Parathyroid adenoma (tissue), 2 donors: ENCODE measurements around the gene PHEX.

Experiments
- H2AFZ ChIP-seq: fragments of 300-600 bp; sonication (generic); one replicate; pipeline ENCODE4 v1.7.0; 2017; ENCODE audit warnings: antibody characterized with exemption, mild to moderate bottlenecking
- H3K27ac ChIP-seq: fragments of 300-600 bp; sonication (generic); one replicate; pipeline ENCODE4 v1.7.0; 2017
- H3K27me3 ChIP-seq: fragments of 300-600 bp; sonication (generic); one replicate; pipeline ENCODE4 v1.7.0; 2017; ENCODE audit warnings: low read length; ENCODE audit not compliant: control insufficient read depth, insufficient read depth
- H3K36me3 ChIP-seq: fragments of 300-600 bp; sonication (generic); one replicate; pipeline ENCODE4 v1.7.0; 2017; ENCODE audit warnings: low read length; ENCODE audit not compliant: control insufficient read depth, insufficient read depth
- H3K4me1 ChIP-seq: fragments of 300-600 bp; sonication (generic); one replicate; pipeline ENCODE4 v1.7.0; 2017; ENCODE audit warnings: control low read depth
- H3K4me2 ChIP-seq: fragments of 300-600 bp; sonication (generic); one replicate; pipeline ENCODE4 v1.7.0; 2017; ENCODE audit warnings: low read length
- H3K4me3 ChIP-seq: fragments of 300-600 bp; sonication (generic); one replicate; pipeline ENCODE4 v1.7.0; 2017; ENCODE audit warnings: low read depth, low read length
- H3K79me2 ChIP-seq: fragments of 300-600 bp; sonication (generic); one replicate; pipeline ENCODE4 v1.7.0; 2017; ENCODE audit warnings: control low read depth
- H3K9ac ChIP-seq: fragments of 300-600 bp; sonication (generic); one replicate; pipeline ENCODE4 v1.7.0; 2017; ENCODE audit warnings: mild to moderate bottlenecking
- H3K9me3 ChIP-seq: fragments of 300-600 bp; sonication (generic); one replicate; pipeline ENCODE4 v1.7.0; 2017; ENCODE audit warnings: low read length; ENCODE audit not compliant: control insufficient read depth
- TF ChIP-seq, protein P1 (sequence below): fragments of 300-600 bp; sonication (generic); IDR thresholded peaks from one replicate; pipeline ENCODE4 v1.7.0; 2017; ENCODE audit warnings: antibody characterized with exemption, mild to moderate bottlenecking
- donor health status: primary hyperparathyroidism.

PHEX gene

DNA sequence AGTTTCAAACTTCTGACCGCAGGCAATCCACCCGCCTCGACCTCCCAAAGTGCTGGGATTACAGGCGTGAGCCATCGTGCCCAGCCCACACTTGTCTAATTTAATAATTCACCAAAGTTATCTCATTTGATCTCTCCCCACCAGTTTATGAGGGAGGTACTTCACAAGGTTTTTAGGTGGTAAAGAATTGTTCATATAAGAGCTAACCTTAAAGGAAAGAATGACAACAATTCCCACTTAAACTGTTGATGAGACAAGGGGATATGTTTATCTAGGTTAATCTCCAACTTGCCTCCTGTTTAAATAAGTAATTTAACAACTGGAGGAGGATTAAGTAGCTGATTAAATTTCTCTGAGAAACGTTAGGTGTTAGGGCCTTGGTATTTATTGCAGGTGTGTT lies 123.0 kb downstream of the PHEX start:
- Histone ChIP-seq H3K4me1 (no peaks in the 10 kb centered on the region), H2AFZ (no peak overlapping the region), H3K9ac (no peak overlapping the region), H3K79me2 (no peaks in the 10 kb centered on the region), H3K36me3 (no peaks in the 10 kb centered on the region), H3K4me3 (no peak overlapping the region), H3K4me2 (no peak overlapping the region), H3K9me3 (no peaks in the 10 kb centered on the region), H3K27me3 (no peaks in the 10 kb centered on the region), H3K27ac (no peak overlapping the region)
- TF ChIP-seq, protein P1, sequence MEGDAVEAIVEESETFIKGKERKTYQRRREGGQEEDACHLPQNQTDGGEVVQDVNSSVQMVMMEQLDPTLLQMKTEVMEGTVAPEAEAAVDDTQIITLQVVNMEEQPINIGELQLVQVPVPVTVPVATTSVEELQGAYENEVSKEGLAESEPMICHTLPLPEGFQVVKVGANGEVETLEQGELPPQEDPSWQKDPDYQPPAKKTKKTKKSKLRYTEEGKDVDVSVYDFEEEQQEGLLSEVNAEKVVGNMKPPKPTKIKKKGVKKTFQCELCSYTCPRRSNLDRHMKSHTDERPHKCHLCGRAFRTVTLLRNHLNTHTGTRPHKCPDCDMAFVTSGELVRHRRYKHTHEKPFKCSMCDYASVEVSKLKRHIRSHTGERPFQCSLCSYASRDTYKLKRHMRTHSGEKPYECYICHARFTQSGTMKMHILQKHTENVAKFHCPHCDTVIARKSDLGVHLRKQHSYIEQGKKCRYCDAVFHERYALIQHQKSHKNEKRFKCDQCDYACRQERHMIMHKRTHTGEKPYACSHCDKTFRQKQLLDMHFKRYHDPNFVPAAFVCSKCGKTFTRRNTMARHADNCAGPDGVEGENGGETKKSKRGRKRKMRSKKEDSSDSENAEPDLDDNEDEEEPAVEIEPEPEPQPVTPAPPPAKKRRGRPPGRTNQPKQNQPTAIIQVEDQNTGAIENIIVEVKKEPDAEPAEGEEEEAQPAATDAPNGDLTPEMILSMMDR, result no peak

DNA sequence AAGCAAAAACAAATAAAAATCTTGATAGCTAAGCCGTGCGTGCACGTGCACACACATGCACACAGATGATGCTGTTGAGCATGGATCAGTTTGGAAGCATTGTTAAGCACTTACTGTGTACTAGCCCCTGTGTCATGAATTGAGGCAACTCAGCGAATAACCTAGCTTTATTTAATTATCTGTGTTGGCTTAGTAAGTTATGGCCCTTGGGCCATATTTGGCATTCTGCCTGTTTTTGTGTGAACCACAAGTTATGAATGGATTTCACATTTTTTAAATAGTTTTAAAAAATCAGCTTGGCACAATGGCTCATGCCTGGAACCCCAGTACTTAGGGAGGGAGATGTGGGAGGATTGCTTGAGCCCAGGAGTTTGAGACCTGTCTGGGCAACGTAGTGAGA lies 126.9 kb downstream of the PHEX start:
- H3K4me1 ChIP-seq, result no peaks in the 10 kb centered on the region
- no peaks in the 10 kb centered on the region for H3K27me3 ChIP-seq
- H3K4me3 ChIP-seq, result no peak overlapping the region
- H3K9me3 ChIP-seq, result no peaks in the 10 kb centered on the region
- no peak overlapping the region for H3K9ac ChIP-seq
- TF ChIP-seq, protein P1, result no peak
- H3K27ac ChIP-seq, result no peak overlapping the region
- no peak overlapping the region for H2AFZ ChIP-seq
- no peak overlapping the region for H3K4me2 ChIP-seq
- no peaks in the 10 kb centered on the region for H3K79me2 ChIP-seq
- H3K36me3 ChIP-seq, result no peaks in the 10 kb centered on the region

DNA sequence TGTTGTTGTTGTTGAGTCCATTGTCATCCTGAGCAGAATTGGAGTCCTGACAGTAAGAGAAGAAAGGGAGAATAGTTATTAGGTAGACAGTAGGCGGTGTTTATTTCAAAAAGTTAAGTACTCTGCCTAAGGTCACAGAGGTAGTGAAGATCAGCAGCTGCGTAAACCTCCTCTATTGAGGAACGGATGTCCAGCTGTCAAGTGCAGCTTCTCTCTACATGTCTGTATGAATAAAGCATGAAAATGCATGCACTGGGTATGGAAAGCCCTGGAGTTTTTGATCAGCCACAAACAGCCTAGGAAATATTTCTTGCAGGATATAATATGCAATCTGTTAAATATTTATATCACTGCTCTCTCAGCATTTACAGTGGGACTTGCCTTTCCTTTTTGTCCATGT lies 131.2 kb downstream of the PHEX start:
- Histone ChIP-seq H3K4me3 (no peak overlapping the region), H3K4me2 (no peak overlapping the region), H3K9ac (no peak overlapping the region), H3K9me3 (no peaks in the 10 kb centered on the region), H3K79me2 (no peaks in the 10 kb centered on the region), H3K27me3 (no peaks in the 10 kb centered on the region), H3K27ac (no peak overlapping the region), H3K4me1 (no peaks in the 10 kb centered on the region), H2AFZ (no peak overlapping the region), H3K36me3 (no peaks in the 10 kb centered on the region)
- TF ChIP-seq, protein P1, result no peak

DNA sequence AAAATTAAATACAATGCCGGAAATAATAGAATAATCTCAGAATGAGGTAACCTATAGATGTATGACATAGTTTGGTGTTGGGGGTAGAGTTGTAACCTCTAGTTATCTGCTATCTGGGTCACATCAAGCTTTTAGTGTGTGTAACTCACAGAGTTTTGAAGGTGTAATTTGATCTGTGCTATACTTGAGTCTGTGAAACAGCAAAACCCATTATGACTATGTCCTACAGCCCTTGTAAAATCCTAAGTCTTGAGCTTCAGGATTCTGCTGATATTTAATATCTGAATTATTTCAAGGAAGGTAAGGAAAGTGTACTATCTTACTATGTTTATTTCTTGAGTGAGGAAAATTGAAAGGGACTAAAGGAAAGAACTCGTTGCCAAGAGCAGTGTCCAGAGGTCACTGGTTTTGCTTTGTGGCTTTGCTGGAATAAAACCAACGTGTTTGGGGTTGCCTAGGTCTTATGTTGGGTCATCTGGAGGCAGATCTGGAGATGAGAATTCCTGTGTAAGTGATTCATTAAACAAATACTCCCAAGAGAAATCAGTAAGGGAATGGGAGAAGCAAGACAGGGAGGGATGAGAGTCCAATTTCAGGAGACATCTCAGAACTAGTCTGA lies 132.8 kb downstream of the PHEX start:
- Histone ChIP-seq H3K27me3 (no peaks in the 10 kb centered on the region), H3K9ac (no peak overlapping the region), H3K27ac (no peak overlapping the region), H2AFZ (no peak overlapping the region), H3K36me3 (no peaks in the 10 kb centered on the region), H3K4me2 (no peak overlapping the region), H3K9me3 (no peaks in the 10 kb centered on the region), H3K79me2 (no peaks in the 10 kb centered on the region), H3K4me3 (no peak overlapping the region), H3K4me1 (no peaks in the 10 kb centered on the region)
- TF ChIP-seq, protein P1, result no peak

DNA sequence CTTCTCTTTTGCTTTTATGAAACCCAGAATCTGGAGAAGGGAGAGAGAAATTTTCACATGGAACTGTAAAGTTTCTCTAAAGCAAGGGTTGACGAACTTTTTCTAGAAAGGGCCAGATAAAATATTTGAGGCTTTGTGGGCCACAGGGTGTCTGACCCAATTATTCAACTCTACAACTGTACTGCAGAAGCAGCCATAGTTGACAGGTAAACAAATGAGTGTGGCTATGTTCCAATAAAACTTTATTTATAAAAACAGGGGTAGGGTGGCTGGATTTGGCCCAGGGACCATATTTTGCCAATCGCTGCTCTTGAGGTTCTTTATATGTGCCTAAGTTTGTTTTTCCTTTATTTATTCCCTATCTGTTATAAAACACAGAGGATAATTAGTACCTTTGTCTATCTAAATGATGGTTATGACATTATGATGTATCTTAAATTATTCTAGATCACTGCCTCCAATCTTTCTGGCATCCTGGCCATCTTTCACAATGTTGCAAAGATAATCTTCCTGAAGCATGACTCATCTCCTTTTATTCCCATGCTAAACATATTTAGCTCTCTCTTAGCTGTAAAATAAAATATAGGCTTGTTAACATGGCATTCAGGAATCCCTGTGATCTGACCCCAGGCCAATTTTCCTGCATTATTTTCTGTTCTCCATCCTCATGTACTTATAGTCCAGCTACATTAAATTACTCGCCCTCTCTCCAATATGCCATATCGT lies 133.8 kb downstream of the PHEX start:
- Histone ChIP-seq H3K27me3 (no peaks in the 10 kb centered on the region), H3K4me2 (no peak overlapping the region), H3K4me1 (no peaks in the 10 kb centered on the region), H2AFZ (no peak overlapping the region), H3K79me2 (no peaks in the 10 kb centered on the region), H3K36me3 (no peaks in the 10 kb centered on the region), H3K9ac (no peak overlapping the region), H3K9me3 (no peaks in the 10 kb centered on the region), H3K4me3 (no peak overlapping the region), H3K27ac (no peak overlapping the region)
- TF ChIP-seq, protein P1, result no peak
